22Rv1 (cell line): ENCODE results near the gene DYRK1A.

Experiments used
- H3K27ac ChIP-seq: fragments of 450-650 bp; 2 replicates; pipeline ENCODE4 v1.5.1; 2017
- CTCF ChIP-seq: fragments of 450-650 bp; IDR thresholded peaks from 2 replicates; pipeline ENCODE4 v1.5.1; 2017; ENCODE audit warnings: mild to moderate bottlenecking
- ZFX ChIP-seq: fragments of 450-650 bp; IDR thresholded peaks from 2 replicates; pipeline ENCODE4 v1.6.1; 2017; ENCODE audit warnings: antibody characterized with exemption, borderline replicate concordance

The DYRK1A gene

GRCh38 chr21:37507716-37508115, 141.1 kb downstream of the DYRK1A start:
- H3K27ac ChIP-seq: no peak overlapping the region
- no peak for TF ChIP-seq CTCF
- TF ChIP-seq ZFX: no peak

GRCh38 chr21:37508341-37508740, 141.8 kb downstream of the DYRK1A start:
- no peak overlapping the region for H3K27ac ChIP-seq
- no peak for TF ChIP-seq ZFX
- no peak for TF ChIP-seq CTCF

DNA sequence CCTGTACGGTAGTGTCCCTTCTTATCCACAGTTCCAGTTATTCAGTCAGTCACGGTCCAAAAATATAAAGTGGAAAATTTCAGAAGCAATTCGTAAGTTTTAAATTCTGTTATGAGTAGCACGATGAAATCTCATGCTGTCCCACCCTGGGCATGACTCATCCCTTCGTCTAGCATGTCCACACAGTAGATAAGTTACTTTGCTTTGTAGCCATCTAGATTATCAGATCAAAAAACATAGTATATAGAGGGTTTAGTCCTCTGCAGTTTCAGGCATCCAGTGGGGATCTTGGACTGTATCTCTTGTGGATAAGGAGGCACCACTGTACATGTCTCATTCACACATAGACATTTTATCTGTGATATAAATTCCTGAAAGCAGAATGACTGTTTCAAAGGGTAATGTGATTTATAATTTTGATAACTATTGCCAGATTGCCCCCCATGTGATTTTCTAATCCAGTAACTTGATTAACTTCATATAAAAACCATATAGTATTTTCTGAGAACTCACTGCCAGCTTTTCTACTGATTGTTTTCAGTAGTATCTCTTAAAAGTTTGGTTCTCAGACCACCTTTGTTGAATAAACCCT, 143.3 kb downstream of the DYRK1A start:
- H3K27ac ChIP-seq: no peak overlapping the region
- TF ChIP-seq CTCF (no peak), ZFX (no peak)

DNA sequence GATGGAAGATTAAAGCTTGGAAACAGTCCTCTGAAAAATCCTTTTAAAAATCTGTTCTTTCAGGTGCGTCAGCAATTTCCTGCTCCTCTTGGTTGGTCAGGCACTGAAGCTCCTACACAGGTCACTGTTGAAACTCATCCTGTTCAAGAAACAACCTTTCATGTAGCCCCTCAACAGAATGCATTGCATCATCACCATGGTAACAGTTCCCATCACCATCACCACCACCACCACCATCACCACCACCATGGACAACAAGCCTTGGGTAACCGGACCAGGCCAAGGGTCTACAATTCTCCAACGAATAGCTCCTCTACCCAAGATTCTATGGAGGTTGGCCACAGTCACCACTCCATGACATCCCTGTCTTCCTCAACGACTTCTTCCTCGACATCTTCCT, 145.3 kb downstream of the DYRK1A start:
- H3K27ac ChIP-seq: no peak overlapping the region
- TF ChIP-seq ZFX (no peak), CTCF (no peak)

DNA sequence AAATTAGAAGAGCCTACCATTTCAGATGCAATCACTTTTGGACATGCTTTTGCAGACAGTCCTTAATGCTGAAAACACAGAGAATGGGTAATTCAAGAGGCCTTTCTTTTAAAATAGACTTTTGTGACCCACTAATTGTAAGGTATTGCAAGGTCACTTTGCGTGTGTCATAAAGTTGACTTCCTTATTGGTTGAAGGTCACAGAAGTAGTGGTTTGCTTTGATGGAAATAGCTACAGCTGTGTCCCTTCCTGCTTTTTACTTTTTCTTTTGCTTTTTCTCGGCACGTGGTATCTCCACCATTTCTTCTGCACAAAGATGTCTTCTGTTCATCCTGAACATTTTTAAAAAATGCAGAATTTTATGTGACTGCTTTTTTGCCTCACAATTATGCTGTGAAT, 146.8 kb downstream of the DYRK1A start:
- H3K27ac ChIP-seq: no peak overlapping the region
- TF ChIP-seq CTCF (no peak), ZFX (no peak)

- H3K27ac ChIP-seq: no peak overlapping the region
- TF ChIP-seq CTCF (no peak), ZFX (no peak)
Measured at GRCh38 chr21:37514038-37514667, 147.6 kb downstream of the DYRK1A start.

GRCh38 chr21:37516998-37517397, 150.4 kb downstream of the DYRK1A start:
- H3K27ac ChIP-seq: no peak overlapping the region
- no peak for TF ChIP-seq CTCF
- no peak for TF ChIP-seq ZFX
